GM21381 (cell line): ENCODE measurements around the gene FXYD2.

Experiments used
- ATAC-seq: cut with Tn5 transposase; IDR thresholded peaks from one replicate; pipeline ENCODE4 v1.9.1; 2021; ENCODE audit warnings: mild to moderate bottlenecking, moderate library complexity; ENCODE audit not compliant: unreplicated experiment

FXYD2 gene

DNA sequence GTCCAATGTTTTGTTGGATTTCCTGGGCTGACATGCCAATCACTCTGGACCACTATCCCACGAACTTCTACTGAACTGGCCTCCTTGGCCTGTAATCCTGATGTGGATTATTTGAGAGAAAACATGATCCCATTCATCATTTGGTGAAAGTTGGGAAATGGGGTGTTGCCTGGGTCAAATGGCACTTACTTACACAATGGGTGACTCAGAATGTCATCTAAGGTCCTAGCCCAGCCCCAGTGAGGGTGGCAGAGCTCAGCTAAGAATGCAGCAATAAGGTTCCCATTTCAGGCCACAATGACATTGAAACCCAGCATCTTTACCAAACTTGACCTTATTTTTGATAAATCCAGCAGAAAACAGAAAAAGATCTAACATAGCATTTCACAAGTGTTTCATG, 19.5 kb downstream of the FXYD2 start:
- ATAC-seq = no peak

DNA sequence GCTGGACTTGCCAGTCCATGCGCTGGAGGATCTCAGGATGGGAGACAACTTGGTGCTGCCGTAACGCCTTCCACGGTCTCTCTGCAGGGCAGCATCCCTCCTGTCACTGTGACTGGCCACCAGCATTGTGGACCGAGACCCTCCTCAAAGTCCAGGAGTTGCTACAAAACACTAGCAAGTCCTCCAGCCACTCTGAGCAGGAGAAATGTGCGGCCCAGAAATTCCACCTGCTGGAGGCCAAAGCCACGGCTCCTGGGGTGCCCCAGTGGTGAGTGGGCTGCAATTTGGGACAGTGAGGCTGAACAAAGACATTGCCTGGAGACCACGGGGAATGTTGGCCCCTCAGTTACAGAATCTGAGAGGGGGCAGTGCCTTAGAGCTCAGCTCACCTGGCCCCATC, 20.6 kb downstream of the FXYD2 start:
- no peak for ATAC-seq

DNA sequence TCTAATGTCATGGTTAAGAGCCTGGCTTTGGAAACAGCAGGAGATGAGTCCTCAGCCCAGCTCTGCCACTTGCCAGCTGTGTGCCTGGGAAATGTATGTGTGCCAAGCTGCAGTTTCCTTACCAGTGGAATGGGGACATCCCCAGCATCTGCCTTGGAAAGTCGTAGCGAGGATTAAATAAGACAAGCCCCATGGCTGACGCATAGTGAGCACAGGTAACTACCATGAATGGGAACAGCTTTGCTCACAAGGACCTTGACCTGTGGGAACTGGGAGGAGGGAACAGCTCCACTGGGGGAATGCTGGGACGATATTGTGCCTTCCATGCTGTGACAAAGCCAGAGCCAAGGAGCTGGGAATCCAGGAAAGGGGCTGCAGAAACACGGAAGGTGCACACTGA, 24.9 kb downstream of the FXYD2 start:
- ATAC-seq = no peak

DNA sequence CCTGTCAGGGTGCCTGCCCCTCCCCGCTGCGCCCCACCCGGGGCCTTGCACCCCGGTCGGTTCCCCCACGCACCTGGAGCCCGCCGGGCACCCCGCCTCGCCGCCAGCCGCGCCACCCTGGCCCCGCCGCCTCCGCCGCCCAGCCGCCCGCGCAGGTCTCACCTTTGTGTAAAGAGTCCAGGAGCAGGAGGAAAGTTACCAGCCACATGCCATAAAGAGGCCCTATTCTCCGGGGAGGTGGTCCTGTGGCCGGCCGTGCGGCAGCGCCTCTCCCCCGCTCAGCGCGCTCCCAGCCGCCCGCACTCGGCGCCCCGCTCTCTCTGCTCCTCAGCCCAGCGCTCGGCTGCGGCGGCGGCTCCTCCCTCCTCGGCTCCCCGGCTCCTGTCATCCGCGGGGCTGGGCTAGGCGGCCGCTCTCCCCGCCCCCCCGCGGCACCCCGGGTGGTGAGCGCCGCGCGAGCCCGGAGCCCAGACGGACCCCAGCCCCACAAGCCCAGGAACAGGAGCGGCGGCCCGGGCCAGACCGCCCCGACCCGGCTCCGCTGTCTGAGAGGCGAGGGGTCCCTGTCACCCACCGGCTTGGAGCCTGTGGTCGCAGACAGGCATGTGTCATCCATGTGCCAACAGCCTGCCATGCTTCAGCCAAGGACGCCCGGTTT, 27.5 kb downstream of the FXYD2 start, which contains the start of gene DSCAML1:
Gene DSCAML1 (minus strand): TSS at position 345 of the 658 bp plus-strand sequence. CDS start 137 bp downstream, at position 208.
- ATAC-seq = no peak

DNA sequence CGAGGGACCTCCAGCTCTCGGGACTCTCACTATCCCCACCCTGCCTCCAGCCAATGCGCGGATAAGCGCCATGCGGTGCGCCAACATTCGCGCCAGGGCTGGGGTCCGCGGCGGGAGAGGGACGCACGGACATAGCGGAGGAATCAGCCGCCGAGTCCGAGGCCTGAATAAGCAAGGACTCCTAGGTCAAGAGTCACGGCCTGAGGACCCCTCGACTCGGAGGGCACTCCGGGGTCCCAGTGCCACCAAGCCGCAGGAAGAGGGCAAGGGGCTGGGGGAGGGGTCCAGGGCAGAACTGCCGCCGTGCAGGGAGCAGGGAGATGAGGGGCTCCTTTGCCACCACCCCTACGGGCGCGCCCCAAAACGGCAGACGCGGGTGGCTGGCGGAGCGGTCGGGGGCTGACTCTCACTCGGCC, 28.1 kb downstream of the FXYD2 start:
- ATAC-seq = no peak

DNA sequence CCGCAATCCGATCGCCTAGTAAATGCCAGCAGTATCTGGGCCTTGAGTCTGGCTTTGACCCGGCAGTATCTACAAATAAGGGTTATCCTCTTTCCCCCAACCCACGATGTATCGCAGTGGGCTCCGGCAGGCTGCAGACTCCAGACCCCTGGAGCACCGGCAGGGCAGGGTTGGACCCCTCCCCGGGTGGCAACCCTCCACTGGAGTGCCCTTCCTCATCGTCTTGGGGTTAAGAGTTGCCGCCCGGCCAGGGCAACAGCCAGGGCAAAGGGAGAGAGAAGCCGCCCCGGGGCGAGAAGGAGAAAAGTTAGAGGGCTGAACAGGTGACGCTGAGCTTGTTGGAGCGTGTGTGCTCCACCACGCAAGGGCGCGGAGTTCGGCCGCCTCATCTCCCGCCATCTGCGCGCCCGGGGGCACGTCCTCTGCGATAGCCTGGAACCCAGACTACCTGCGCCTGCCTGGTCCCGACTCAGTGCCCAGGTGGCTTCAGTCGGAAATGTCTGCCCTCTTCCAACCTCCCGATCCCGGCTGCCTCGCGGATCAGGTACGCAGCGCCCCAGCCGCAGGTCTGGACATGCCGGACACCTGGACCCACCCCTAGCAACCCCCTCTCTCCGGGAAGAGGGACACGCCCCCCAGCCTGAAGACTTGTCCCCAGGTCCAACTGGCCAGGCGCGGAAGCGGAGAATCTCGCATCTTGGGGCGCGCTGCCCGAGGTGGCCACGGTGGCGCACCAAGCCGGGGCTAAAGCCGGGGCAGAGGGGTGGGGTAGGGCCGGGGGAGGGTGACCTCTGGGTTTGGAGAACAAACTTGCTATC, 28.7 kb downstream of the FXYD2 start:
- no peak for ATAC-seq

DNA sequence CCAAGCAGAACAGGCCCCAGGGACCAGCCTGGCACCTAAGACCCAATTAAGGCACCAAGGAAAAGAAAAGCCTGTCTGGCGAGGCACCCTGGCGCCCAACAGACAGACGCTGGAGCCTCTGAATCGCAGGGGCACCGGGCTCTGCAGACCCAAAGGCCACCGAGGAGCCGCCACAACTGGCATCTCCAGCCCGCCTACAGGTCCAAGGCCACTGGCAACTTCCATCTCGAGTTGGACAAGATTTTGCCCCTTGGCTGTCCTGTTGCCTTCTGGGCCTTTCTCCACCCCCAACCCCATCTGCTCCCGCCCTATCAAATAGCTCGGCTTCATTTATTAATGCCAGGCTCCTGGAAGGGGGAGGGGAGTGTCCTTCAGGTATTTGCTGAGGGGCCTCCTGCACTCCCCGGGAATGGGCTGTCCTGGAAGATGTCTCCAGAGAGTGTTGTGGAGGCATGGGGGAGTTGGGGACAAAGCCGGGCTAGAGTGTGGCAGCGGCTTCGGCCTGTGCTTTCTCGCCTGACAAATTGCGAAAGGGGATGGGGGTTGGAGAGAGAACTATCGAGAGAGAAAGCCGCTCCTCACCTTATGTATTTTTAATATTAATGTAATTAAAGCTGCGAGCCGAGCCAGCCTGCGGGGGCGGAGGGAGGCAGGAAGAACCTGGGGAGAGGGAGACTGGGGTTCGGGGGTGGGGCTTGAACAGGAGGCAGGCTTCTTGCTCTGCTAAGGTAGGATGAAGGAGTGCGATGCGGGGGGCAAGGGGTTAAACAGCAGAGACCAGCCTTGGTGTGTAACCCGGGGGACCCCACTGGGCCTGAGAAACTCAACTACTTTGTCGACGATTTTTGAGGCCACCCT, 29.5 kb downstream of the FXYD2 start:
- ATAC-seq = no peak

DNA sequence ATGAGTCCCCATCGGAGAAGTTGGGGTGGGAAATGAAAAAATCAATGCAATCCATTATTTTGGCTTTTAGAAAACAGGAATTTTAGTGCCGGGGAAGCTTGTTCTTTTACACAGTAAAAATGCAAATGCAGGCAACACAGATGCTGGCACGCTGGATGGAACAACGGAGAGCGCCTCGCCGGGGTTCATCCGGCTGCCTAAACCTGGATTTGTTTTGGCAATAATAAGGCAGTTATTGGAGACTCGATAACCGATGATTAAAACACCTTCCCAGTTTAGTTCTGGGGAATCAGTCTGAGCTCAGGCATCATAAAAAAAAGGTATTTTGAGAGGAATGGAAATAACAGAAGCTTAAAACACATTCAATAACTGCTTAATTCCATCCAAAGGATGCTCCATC, 30.4 kb downstream of the FXYD2 start:
- no peak for ATAC-seq

DNA sequence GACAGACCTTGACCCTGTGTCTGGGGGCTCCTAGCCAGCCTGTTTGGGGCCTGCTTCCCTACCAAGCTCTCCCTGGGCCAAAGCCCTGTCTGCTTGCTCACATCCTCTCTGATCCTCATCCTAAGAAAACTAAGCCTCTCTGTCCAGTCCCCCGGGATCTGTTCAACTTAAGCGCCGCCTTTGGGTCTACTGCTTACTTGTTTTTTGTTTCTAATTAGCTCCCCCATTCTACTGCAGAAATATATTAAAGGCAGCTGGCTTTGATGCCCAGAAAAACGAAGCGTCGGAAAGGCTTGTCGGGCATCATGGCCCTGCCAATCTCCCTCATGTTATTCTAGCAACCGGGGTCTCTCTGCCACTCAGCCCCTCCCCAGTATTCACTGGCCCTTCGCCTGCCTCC, 31.0 kb downstream of the FXYD2 start:
- no peak for ATAC-seq

DNA sequence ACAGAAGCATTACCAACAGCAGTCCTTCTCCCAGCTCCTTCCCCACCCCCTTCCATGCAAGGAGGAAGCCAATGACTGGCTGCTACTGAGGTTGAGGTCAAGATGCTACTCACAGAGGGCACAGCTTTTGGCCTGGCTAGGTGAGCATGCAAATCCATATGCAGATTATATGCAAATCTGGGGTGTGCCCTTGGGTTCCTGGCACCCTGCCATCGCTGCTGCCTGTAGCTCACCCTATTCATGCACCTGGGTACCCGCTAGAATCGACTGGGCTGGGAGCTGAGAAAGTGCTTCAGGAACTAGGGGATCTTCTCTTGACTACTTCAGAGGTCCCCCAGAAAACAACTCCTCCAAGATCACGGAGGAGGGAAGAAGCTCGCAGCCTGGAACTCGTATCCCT, 31.6 kb downstream of the FXYD2 start:
- ATAC-seq = no peak

DNA sequence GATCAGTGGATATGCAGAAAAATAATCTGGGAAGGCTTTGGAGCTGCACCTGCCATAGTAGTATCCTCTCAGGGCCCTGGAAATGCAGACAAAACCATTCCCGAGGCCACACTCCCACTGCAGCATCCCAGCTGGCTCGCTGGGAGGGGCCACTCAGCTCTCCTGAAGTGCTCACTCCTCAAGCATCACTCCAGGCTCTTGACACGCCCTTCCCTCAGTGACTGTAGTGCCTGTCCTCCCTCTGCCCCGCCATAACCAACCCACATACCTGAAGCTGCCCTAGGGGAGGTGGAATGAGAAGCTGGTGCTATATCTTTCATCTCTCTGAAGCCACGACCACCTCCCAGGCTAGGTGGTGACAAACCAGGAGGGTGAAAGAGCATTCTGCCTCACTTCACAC, 32.3 kb downstream of the FXYD2 start:
- ATAC-seq = no peak

DNA sequence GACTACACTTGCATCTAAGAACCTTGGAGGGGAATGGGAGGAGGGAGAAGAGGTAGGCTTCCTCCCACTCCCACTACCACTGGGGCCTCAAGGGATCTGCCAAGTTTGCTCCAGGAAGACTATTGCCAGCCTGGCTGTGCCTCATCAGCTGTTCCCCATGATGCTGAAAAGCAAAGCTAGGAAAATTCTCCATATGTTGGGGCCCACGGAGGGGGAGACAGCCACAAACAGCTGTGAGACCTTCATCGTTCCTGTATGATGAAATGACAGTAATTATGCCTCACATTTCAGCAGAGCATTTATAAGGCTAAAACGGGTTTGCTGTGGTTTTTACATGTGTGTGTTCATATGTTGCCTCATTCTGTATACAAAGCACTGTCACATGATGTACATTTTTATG, 34.3 kb downstream of the FXYD2 start:
- ATAC-seq = no peak

DNA sequence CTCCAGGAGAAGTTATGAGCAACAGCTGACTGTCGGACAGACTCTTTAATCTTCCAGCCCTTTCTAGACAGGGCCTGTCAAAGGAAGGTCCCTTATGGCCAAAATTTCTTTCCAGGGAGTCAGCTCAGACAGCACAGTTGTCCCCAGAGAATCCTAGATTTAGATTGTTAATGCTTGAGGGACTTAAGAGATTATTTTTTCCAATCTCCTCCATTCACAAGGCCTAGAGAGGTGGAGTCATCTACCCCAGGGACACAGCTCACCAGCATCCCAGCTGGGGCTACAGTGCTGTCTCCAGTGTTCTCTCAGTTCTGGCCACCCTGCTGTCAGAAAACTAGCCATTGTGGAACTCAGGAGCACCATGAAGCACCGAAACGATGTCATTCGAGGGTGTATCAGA, 35.3 kb downstream of the FXYD2 start:
- ATAC-seq = no peak

DNA sequence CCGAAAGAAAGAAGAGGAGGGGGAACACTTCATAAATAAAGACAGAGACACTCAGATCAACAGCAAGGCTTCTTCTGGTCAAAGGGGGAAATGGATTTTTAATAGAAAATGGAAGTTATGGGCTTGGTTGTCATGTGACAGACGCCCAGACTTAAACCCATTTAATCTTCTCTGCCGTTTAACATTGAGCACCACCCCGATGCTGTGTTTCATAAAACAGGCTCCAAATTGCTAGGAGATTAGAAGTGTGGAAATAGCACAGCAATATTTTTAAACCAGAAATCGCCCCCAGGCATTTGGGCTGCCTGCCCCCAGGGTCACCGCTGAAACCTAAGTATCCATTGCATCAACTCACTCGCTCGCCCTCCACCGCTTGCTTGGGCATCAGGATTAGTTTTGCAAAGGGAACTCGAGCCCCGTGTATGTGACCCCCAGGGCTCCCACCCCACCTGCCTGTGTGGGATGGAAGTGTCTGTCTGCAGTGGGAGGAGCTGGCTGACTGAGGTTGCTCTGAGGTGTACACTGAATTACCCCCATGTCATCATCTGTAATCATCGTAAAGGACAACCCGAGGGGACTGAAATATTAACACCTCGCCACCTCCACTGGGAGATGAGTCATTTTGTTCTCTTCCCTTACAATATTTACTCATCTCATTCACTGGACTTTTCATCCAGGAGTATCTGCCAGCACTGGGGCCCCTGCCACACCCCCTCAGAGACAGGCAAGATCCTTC, 38.2 kb downstream of the FXYD2 start:
- ATAC-seq = no peak

DNA sequence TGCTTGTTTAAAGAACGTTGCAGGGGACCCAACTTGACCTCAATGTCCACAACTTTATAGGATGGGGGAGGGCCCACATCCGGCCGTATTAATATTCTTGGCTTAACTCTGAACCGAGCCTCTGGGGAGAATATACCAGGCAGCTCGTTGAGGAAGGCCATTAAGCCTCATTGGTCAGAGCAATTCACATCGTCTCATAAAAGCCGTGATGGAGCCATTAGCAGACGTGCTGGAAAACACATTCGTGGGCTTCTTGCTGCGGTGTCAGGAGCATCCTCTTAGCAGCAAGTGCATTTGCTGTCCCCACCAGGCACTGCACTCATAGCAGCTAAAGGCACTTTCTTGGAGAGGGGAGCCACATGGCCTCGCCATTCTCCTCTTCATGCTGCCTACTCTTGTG, 42.4 kb downstream of the FXYD2 start:
- ATAC-seq = no peak

DNA sequence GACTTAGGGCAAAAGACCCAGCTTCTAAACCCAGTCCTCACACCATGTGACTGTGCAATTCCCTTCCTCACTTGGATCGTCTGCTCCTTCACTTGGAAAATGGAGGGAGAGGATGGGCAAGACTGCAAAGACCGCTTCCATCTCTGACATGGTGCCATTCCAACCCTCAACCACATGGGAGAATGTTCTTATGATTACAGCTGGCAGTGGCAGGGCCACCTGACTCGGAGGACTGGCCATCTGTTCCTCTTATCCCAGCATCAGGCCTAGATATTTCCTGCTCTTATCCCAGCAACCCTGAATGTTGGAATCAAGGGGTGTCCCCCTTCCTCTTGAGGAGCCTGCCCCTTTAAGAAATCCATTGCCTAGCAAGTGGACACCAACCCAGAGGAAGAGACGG, 42.9 kb downstream of the FXYD2 start:
- ATAC-seq = no peak

DNA sequence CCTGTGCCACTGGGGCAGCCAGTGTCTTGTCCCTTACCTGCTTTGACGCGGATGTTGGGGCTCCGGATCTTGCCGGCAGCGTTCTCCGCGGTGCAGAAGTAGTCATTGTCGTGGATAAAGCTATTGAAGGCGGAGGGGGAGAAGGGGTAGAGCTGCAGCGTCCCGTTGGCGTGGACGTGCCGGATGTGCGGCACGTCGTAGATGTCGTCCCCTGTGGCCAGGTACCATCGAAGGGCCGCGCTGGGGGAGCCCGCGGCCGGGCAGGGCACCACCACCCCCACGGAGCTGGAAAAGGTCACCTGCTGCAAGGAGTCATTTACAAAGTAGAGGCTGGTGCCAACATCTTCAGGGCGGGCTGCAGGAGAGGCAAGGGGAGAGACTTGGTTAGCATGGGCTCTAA, 44.1 kb downstream of the FXYD2 start:
- ATAC-seq = no peak

DNA sequence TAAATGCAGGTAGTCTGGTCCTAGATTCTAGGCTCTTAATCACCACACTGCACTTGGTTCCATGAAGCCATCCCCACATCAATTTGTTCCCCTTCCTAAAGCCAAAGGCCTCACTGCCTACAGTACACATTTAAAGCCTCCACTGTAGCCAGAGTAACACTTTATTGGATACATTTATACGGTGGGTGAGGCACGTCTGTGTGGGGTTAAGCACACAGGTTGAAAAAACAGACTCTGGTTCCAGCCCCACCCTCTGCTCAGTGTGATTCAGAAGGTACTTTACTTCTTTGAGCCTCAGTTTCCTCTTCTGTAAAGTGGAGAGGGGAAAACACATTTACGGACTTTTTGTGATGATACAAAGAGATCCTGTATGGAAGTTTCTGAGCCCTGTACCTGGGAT, 50.0 kb downstream of the FXYD2 start:
- ATAC-seq = no peak

DNA sequence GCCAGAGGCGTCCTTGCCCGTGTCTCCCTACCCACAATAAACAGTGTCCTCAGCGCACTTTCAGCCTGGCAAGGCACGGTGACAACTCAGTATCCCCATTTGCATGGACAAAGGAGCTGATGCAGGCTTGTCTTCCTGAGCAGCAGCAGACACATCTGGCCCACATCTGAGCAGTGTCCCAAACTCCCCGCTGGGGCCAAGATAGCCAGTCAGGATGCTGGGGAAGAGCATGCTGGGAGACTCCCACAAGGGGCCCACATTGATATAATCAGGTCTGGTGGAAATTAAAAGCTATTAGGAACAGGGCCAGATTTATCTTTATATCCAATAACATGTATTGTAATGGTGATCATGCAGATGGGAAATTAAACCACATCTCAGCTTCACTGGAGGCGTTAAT, 52.2 kb downstream of the FXYD2 start:
- ATAC-seq = no peak

DNA sequence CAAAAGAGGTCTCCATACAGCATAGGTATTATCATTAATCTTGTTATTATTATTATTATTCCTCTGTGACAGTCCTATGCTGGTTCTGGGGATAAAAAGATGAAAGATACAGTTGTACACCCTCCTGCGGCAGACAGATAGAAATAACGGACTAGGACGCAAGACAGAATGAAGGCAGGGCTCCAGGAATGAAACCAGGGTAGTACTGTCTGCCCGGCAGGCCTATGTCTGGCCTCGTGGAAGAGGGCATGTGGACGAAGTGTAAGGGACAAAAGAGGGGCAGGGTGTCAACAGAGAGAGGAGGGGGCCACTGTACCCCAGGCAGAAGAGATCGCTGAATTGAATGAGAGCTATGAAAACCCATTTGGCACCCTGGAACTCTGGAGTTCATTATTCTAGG, 52.7 kb downstream of the FXYD2 start:
- no peak for ATAC-seq

DNA sequence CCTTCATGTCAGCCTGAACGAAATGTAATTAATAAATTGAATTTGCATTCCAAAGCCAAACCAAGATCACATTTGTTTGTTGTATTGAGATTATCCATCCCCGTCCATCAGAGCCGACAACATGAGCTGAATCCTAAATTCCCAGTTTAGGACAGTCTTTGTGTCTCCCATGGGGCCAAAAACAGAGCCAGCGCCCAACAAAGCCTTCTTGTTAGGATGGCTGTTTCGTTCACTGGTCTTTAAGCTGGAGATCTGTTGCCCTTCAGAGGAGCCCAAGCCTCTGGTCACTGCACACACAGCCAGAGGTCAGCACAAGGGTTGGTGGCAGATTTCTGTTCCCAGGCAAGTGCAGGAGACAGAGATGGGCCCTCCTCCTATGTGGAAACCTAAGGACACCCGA, 53.3 kb downstream of the FXYD2 start:
- ATAC-seq = no peak
